BE2C (cell line): ENCODE results near the gene PRXL2B.

Experiments used
- DNase-seq: peaks from one replicate; pipeline ENCODE4 v3.0.0-alpha.2; 2020
- H3K27me3 ChIP-seq: fragments of 250-450 bp; sonication (Bioruptor Pico); 2 replicates; pipeline ENCODE4 v1.5.1; 2020; ENCODE audit warnings: mild to moderate bottlenecking
- H3K36me3 ChIP-seq: fragments of 250-450 bp; sonication (Bioruptor Pico); 2 replicates; pipeline ENCODE4 v1.5.1; 2020; ENCODE audit warnings: mild to moderate bottlenecking
- H3K4me1 ChIP-seq: fragments of 250-450 bp; sonication (Bioruptor Pico); 2 replicates; pipeline ENCODE4 v1.5.1; 2020
- H3K4me3 ChIP-seq: 2 replicates; pipeline ENCODE4 v1.5.1; 2011; ENCODE audit warnings: low read depth, low read length
- H3K9me3 ChIP-seq: fragments of 250-450 bp; sonication (Bioruptor Pico); 2 replicates; pipeline ENCODE4 v1.5.1; 2020
- CTCF ChIP-seq: IDR thresholded peaks from 2 replicates; pipeline ENCODE4 v1.5.1; 2012; ENCODE audit warnings: mild to moderate bottlenecking, low read depth, low read length

PRXL2B gene

GRCh38 chr1:2556678-2557481, 29.7 kb upstream of the PRXL2B start:
- DNase-seq = no peak
- H3K9me3 ChIP-seq = no peaks in the 10 kb centered on the region
- no peak overlapping the region for H3K4me3 ChIP-seq
- no peaks in the 10 kb centered on the region for H3K27me3 ChIP-seq
- TF ChIP-seq CTCF = no peak
- no peaks in the 10 kb centered on the region for H3K36me3 ChIP-seq
- peaks cover 3% of the 10 kb centered on the region; the same call in 1 of the 2 replicates for H3K4me1 ChIP-seq

GRCh38 chr1:2557482-2558400, 28.8 kb upstream of the PRXL2B start:
- peaks cover 3% of the 10 kb centered on the region; the same call in 1 of the 2 replicates for H3K4me1 ChIP-seq
- no peaks in the 10 kb centered on the region for H3K9me3 ChIP-seq
- H3K36me3 ChIP-seq = no peaks in the 10 kb centered on the region
- no peaks in the 10 kb centered on the region for H3K27me3 ChIP-seq
- TF ChIP-seq CTCF = no peak
- H3K4me3 ChIP-seq = no peak overlapping the region
- no peak for DNase-seq

GRCh38 chr1:2558420-2558819, 28.2 kb upstream of the PRXL2B start:
- DNase-seq = no peak
- H3K27me3 ChIP-seq = no peaks in the 10 kb centered on the region
- H3K36me3 ChIP-seq = no peaks in the 10 kb centered on the region
- no peak for TF ChIP-seq CTCF
- peaks cover 3% of the 10 kb centered on the region; the same call in 1 of the 2 replicates for H3K4me1 ChIP-seq
- H3K4me3 ChIP-seq = no peak overlapping the region
- H3K9me3 ChIP-seq = no peaks in the 10 kb centered on the region

- TF ChIP-seq CTCF = no peak
- H3K27me3 ChIP-seq = no peaks in the 10 kb centered on the region
Observed at GRCh38 chr1:2558861-2559260, 27.7 kb upstream of the PRXL2B start.

GRCh38 chr1:2559509-2560298, 26.9 kb upstream of the PRXL2B start:
- Histone ChIP-seq H3K9me3 (no peaks in the 10 kb centered on the region), H3K36me3 (no peaks in the 10 kb centered on the region), H3K27me3 (no peaks in the 10 kb centered on the region), H3K4me1 (peaks cover 3% of the 10 kb centered on the region; the same call in 1 of the 2 replicates), H3K4me3 (no peak overlapping the region)
- DNase-seq = no peak
- no peak for TF ChIP-seq CTCF

More at GRCh38 chr1:2558861-2559260, 27.7 kb upstream of the PRXL2B start:
- no peaks in the 10 kb centered on the region for H3K9me3 ChIP-seq
- H3K4me1 ChIP-seq = peaks cover 3% of the 10 kb centered on the region; the same call in 1 of the 2 replicates
- DNase-seq = no peak
- no peaks in the 10 kb centered on the region for H3K36me3 ChIP-seq
- no peak overlapping the region for H3K4me3 ChIP-seq
